Omental fat pad (tissue), 4 donors: ENCODE results near the gene TTC27. TPM values are rescaled to one million over a fixed set of nuclear protein-coding genes. Genes with fewer than 3 reads are reported as not detected.

ENCODE experiments used
- ATAC-seq: fragments of 150-250 bp; one replicate; pipeline ENCODE4 v1.9.1; 2016; ENCODE audit warnings: mild to moderate bottlenecking, moderate library complexity; ENCODE audit not compliant: low FRiP score
- DNase-seq: peaks from one replicate; pipeline ENCODE4 v3.0.0-alpha.2; 2019; ENCODE audit warnings: low spot score
- total RNA-seq, 4 donors: library from RNA; depleted of rRNA; stranded (reverse); fragments of >200 nt; gene quantifications; one replicate each; pipeline ENCODE4 v1.1.0, GENCODE V29; 2016
- TF ChIP-seq, protein P1 (sequence below), 3 donors: fragments of 450-650 bp; IDR thresholded peaks; one replicate each; pipeline ENCODE4 v1.5.1; 2016 to 2017; ENCODE audit warnings: antibody characterized with exemption in 3 of 3, mild to moderate bottlenecking in 3 of 3, moderate library complexity in 2 of 3

The TTC27 gene
- total RNA-seq, 4 donors from 2014 or later: 13.9 to 21.8 (median 15.2) TPM

DNA sequence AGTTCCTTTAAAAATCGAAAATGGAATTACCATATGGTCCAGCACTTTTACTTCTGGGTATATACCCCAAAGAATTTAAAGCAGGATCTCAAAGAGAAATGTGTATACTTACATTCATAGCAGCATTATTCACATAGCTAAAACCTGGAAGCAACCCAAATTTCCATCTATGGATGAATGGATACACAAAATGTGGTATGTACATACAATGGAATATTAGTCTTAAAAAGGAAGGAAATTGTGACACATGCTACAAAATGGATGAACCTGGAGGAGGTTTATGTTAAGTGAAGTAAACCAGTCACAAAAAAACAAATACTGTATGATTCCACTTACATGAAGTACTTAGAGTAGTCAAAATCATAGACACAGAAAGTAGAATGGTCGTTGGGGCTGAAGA is 171.0 kb downstream of the TTC27 start:
- TF ChIP-seq, protein P1, sequence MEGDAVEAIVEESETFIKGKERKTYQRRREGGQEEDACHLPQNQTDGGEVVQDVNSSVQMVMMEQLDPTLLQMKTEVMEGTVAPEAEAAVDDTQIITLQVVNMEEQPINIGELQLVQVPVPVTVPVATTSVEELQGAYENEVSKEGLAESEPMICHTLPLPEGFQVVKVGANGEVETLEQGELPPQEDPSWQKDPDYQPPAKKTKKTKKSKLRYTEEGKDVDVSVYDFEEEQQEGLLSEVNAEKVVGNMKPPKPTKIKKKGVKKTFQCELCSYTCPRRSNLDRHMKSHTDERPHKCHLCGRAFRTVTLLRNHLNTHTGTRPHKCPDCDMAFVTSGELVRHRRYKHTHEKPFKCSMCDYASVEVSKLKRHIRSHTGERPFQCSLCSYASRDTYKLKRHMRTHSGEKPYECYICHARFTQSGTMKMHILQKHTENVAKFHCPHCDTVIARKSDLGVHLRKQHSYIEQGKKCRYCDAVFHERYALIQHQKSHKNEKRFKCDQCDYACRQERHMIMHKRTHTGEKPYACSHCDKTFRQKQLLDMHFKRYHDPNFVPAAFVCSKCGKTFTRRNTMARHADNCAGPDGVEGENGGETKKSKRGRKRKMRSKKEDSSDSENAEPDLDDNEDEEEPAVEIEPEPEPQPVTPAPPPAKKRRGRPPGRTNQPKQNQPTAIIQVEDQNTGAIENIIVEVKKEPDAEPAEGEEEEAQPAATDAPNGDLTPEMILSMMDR (IDR thresholded peaks at IDR 0.05): no peak
- ATAC-seq (no peak), DNase-seq (no peak)

DNA sequence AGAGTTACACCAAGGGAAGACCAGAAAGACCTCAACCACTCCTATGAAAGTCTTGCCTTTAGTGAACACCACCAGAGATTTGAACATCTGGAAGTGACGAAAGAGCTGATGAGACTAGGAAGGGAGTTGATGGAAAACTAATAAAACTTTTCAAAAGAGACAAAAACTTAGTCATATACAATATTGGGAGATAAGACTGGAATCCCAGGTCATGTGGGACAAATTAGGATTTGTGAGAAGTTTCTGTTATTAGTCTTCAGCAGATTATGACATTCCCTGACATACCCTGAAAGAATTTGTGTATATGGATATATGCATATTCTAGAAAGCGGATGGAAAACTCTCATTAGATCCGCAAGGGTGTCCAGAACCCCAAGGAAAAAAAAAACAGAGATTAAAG is 173.9 kb downstream of the TTC27 start:
- TF ChIP-seq, protein P1 (IDR thresholded peaks at IDR 0.05): no peak
- no peak for ATAC-seq
- no peak for DNase-seq

DNA sequence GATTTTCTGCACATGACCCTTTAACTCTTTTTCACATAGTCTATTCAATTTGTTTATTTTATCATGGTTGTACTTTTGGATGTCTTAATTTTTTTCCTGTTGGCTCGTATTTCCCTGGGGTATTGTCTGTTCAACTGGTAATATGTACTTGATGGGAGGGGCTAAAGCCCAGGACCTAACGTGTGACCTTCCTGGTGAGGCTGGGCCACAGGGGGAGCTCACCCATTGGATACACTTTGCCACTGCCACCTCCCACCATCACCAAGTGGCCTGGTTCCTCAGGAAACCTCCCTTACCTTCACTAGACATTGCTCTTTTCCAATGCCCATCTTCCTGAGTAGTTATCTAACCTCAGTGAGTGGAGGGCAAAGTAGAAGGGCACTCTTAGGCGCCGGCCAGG is 175.0 kb downstream of the TTC27 start:
- TF ChIP-seq, protein P1 (IDR thresholded peaks at IDR 0.05): no peak
- DNase-seq: no peak
- ATAC-seq: no peak

DNA sequence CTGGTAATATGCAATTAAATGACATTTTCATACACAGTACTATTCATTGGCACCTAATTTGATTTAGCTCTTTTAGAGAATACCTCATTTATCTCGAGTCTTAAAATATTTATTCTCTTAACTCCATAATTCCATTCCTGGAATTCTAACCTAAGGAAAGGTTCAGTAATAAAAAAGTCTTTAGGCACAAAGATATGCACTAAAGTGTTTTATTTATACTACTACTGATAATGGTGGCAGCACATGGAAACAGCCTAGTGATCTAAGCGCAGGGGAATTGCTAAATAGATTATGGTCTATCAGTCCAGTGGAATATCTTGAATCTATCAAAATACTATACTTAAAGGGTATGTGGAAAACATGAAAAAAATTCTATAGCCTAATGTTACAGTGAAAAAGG is 176.4 kb downstream of the TTC27 start:
- TF ChIP-seq, protein P1 (IDR thresholded peaks at IDR 0.05): no peak
- DNase-seq: no peak
- ATAC-seq: no peak

DNA sequence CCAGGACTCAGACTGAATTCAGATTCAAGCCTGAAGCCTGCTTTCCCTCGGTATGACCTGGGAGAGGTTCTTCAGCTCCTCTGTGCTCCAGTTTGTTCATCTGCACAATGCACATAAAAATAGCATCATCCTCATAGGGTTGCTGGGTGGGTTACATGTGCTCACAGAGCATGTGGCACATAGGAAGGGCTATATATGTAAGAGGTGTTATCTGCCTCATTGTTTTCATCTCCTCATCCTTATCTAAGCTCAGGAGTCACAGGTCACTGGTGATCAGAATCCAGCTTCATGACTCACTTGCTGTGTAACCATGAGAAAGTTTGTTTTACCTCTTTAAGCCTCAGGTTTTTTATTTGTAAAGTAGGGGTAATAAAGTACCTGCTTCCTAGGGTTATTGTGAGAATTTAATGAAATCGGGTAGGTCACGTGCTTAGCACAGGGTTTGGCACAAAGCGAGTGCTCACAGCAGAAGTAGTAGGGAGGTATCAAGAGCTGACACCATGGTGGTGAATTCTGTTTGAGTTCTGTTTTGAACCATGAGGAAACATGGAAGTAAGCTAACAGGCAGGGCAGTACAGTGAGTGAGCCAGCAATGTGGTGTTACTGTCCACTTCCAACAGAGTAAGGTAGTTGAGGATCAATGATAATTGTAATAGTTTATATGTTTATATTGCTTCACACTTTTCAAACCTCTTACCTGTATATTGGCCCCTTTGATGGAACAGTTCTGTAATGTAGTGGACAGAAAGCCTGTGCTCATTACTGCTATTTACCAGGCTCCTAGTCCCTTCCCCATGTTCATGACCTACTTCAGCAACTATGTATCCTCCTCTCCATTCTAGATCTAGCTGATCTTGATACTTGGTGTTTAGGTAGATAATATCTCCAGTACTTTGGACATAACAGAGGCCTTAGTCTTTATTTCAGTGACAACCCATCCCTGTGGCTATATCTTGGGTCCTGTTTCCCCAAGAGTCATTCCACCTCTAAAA is 177.6 kb downstream of the TTC27 start:
- ATAC-seq (no peak), DNase-seq (no peak)
- TF ChIP-seq, protein P1 (IDR thresholded peaks at IDR 0.05): no peak

DNA sequence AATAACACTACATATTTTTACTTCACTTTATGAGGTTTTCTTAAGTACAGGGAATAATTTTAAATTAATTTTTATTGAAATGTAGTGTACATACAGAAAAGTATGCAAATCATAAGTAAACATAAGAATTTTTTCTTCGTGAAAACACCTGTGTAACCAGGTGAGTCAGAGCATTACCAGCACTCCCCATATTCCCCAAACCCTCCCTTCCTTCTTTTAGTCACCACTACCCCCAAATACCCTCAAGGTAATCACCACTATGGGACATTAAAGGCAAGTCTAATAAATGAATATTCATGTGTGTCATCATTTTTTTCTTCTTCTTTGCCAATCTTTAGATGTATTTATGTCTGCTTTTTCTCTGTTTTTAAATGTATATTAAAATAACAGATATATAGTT is 179.0 kb downstream of the TTC27 start:
- TF ChIP-seq, protein P1 (IDR thresholded peaks at IDR 0.05): no peak
- ATAC-seq (no peak), DNase-seq (no peak)

DNA sequence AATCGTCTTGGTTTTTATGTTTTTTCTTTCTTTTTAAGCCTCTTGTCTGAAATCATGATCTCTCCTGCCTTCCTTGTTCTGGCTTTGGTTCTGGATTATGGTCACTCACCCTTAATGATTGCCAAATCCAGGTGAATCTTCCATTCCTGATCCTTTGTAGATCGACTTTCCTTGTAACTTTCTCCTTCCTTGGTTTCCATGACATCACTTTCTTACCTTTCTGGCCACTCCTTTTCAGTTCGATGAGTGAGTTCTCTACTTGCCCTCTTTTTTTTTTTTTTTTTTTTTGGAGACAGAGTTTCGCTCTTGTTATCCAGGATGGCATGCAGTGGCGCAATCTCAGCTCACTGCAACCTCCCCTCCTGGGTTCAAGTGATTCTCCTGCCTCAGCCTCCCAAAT is 179.8 kb downstream of the TTC27 start:
- TF ChIP-seq, protein P1 (IDR thresholded peaks at IDR 0.05): no peak
- no peak for DNase-seq
- ATAC-seq: no peak
